OCI-LY1 (cell line): ENCODE data around the gene PSMD4.

Experiments
- CTCF ChIP-seq: fragments of 200-600 bp; sonication (generic), shearing (Covaris generic); IDR thresholded peaks from 2 replicates; pipeline ENCODE4 v1.5.1; 2017; ENCODE audit warnings: mild to moderate bottlenecking, antibody characterized with exemption, low read length, moderate library complexity, mixed read lengths
- EZH2 ChIP-seq: fragments of 200-600 bp; sonication (generic), shearing (Covaris generic); IDR thresholded peaks from 2 replicates; pipeline ENCODE4 v1.8.0; 2017; ENCODE audit warnings: borderline replicate concordance, mixed run types, mild to moderate bottlenecking, antibody characterized with exemption, low read length, moderate library complexity, mixed read lengths

- TF ChIP-seq EZH2 (no peak), CTCF (no peak)
Measured at GRCh38 chr1:151235235-151235634, 19.3 kb upstream of the PSMD4 start.
